Skeletal muscle satellite cell (primary cell): ENCODE measurements around the gene PLCB3.
"Not testable (repeated sequence)": the region's sequence is repeated elsewhere in the genome, so short reads cannot be mapped to it uniquely, and the experiment has no call there.

ENCODE experiments used
- H3K27me3 ChIP-seq: 2 replicates; pipeline ENCODE4 v1.7.0; 2013; ENCODE audit warnings: low read length; ENCODE audit not compliant: control insufficient read depth, insufficient read depth
- H3K36me3 ChIP-seq: 2 replicates; pipeline ENCODE4 v1.7.0; 2013; ENCODE audit warnings: mild to moderate bottlenecking, control low read depth, low read length; ENCODE audit not compliant: insufficient read depth
- H3K4me1 ChIP-seq: 2 replicates; pipeline ENCODE4 v1.7.0; 2013; ENCODE audit warnings: low read length; ENCODE audit not compliant: control insufficient read depth, insufficient read depth
- H3K4me2 ChIP-seq: 2 replicates; pipeline ENCODE4 v1.7.0; 2013; ENCODE audit warnings: mild to moderate bottlenecking, low read length
- H3K4me3 ChIP-seq: 2 replicates; pipeline ENCODE4 v1.7.0; 2013; ENCODE audit warnings: low read length
- H3K9ac ChIP-seq: 2 replicates; pipeline ENCODE4 v1.7.0; 2013; ENCODE audit warnings: mild to moderate bottlenecking, low read depth, low read length, moderate library complexity
- H3K9me3 ChIP-seq: replicated peaks from 2 replicates; pipeline ENCODE4 v1.7.0; 2013; ENCODE audit warnings: mild to moderate bottlenecking, control low read depth, low read length

The PLCB3 gene

DNA sequence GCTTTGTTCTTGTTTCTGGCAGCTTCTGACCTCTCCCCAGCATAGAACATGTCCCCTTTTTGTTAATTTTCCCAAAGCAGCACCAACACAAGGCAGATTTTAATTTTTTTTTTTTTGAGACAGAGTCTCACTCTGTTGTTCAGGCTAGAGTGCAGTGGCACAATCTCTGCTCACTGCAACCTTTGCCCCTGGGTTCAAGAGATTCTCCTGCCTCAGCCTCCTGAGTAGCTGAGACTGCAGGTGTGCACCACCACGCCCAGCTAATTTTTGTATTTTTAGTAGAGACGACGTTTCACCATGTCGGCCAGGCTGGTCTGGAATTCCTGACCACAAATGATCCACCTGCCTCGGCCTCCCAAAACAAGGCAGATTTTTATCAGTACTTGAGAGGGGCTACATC, 56.5 kb downstream of the PLCB3 start:
- not testable (repeated sequence) for H3K9me3 ChIP-seq, H3K27me3 ChIP-seq, H3K4me3 ChIP-seq, H3K36me3 ChIP-seq, H3K9ac ChIP-seq, H3K4me2 ChIP-seq
- peaks cover 13% of the 10 kb centered on the region for H3K4me1 ChIP-seq

DNA sequence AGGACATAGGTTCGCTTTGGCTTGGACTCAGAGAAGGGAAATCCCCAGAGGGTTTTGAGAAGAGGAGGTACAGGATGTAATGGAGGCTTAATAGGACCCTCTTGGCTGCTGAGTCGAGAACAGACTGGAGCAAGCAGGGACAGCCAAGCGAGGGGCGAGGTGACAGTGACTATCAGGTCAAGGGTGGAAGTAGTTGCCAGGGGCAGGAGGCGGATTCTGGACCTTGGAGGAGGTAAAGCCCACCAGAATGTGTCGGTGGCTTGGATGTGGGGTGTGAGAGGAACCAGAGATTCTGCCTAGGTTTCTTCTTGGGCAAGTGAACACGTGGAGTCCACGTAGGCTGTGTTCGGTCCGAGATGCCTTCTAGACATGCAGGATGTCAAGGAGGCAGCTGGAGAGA, 61.6 kb downstream of the PLCB3 start:
- no peaks in the 10 kb centered on the region for H3K27me3 ChIP-seq
- peaks cover 16% of the 10 kb centered on the region for H3K4me1 ChIP-seq
- no peaks in the 10 kb centered on the region for H3K9me3 ChIP-seq
- no peak overlapping the region for H3K4me2 ChIP-seq
- H3K4me3 ChIP-seq = no peak overlapping the region
- H3K36me3 ChIP-seq = peaks cover 17% of the 10 kb centered on the region
- peak overlapping the region; percentile 67 for H3K9ac ChIP-seq

DNA sequence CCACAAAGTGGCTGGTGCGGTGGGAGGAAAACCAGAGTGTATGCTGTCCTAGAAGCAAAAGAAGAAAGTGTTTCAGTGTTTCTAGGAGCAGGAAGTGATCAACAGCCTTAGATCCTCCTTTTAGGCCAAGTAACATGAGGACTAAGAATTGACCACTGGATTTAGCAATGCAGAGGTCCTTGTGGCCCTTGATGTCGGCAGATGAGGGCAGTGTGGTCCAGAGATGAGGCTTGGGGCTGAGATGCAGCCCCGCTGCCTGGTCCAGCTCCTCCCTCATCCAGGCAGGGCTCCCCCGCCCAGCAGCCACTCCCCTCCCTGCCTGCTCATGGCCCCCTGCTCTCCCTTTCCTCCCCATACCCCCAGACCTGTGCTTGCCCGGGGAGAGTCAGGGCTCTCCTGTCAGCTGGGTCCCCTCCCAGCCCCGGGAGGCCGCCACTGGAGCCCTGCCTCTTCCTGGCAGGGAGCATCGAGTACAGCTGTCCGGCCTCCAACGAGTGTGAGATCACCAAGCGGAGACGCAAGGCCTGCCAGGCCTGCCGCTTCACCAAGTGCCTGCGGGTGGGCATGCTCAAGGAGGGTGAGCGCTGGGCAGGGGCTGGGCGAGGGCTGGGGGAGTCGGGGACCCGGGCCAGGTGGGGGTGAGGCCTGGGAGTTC, 62.3 kb downstream of the PLCB3 start:
- Histone ChIP-seq H3K4me2 (peak overlapping the region; percentile 73), H3K4me3 (peak overlapping the region; percentile 59), H3K36me3 (peaks cover 17% of the 10 kb centered on the region), H3K4me1 (peaks cover 16% of the 10 kb centered on the region), H3K9ac (peak overlapping the region; percentile 67), H3K9me3 (no peaks in the 10 kb centered on the region), H3K27me3 (no peaks in the 10 kb centered on the region)

DNA sequence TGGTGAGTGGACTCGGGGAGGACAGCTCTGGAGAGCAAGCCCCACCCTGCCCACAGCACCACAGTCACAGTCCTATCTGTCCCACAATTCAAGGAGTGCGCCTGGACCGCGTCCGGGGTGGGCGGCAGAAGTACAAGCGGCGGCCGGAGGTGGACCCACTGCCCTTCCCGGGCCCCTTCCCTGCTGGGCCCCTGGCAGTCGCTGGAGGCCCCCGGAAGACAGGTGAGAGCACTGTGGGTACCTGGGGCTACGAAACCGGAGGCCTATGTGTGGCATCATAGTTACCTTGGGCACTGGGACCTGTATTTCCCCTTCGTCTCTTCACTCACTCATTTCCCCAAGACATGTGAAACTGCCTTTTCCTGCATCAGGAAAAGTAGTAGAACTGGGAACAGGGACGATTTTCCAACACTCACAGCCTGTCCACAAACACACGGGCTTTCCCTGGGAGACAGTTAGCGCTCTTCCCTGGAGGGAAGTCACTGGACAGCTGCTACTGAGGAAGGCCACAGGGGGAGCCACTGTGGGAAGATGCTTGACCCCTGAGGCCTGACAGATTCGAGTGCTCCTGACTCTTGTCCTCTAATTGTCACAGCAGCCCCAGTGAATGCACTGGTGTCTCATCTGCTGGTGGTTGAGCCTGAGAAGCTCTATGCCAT, 62.9 kb downstream of the PLCB3 start:
- peaks cover 21% of the 10 kb centered on the region for H3K4me1 ChIP-seq
- peak overlapping the region; percentile 67 for H3K9ac ChIP-seq
- H3K4me2 ChIP-seq = peak overlapping the region; percentile 73
- H3K36me3 ChIP-seq = peaks cover 17% of the 10 kb centered on the region
- no peaks in the 10 kb centered on the region for H3K9me3 ChIP-seq
- H3K4me3 ChIP-seq = peak overlapping the region; percentile 59
- no peaks in the 10 kb centered on the region for H3K27me3 ChIP-seq

DNA sequence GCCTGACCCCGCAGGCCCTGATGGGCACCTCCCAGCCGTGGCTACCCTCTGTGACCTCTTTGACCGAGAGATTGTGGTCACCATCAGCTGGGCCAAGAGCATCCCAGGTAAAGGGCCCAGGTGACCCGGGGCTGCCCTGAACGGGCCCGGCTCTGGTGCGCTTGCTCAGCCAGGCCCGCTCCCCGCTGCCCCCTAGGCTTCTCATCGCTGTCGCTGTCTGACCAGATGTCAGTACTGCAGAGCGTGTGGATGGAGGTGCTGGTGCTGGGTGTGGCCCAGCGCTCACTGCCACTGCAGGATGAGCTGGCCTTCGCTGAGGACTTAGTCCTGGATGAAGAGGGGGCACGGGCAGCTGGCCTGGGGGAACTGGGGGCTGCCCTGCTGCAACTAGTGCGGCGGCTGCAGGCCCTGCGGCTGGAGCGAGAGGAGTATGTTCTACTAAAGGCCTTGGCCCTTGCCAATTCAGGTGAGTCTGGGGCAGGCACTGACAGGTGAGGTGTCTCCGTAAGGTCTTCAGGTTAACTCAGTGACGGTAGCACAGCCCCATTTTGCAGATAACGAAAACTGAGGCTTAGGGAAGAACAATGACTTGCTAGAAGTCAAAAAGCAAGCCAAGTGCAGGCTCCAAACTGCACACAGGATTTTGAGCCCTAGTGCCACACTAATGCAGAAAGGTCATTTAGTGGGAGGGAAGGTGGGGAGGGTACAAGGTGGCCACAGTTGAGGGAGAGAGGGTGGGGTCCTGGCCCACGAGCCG, 63.7 kb downstream of the PLCB3 start:
- Histone ChIP-seq H3K36me3 (peaks cover 17% of the 10 kb centered on the region), H3K4me2 (no peak overlapping the region), H3K9ac (no peak overlapping the region), H3K4me1 (peaks cover 27% of the 10 kb centered on the region), H3K9me3 (no peaks in the 10 kb centered on the region), H3K27me3 (no peaks in the 10 kb centered on the region), H3K4me3 (no peak overlapping the region)

DNA sequence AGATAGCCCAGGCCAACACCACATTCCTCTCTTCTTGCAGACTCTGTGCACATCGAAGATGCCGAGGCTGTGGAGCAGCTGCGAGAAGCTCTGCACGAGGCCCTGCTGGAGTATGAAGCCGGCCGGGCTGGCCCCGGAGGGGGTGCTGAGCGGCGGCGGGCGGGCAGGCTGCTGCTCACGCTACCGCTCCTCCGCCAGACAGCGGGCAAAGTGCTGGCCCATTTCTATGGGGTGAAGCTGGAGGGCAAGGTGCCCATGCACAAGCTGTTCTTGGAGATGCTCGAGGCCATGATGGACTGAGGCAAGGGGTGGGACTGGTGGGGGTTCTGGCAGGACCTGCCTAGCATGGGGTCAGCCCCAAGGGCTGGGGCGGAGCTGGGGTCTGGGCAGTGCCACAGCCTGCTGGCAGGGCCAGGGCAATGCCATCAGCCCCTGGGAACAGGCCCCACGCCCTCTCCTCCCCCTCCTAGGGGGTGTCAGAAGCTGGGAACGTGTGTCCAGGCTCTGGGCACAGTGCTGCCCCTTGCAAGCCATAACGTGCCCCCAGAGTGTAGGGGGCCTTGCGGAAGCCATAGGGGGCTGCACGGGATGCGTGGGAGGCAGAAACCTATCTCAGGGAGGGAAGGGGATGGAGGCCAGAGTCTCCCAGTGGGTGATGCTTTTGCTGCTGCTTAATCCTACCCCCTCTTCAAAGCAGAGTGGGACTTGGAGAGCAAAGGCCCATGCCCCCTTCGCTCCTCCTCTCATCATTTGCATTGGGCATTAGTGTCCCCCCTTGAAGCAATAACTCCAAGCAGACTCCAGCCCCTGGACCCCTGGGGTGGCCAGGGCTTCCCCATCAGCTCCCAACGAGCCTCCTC, 64.6 kb downstream of the PLCB3 start:
- peaks cover 24% of the 10 kb centered on the region for H3K36me3 ChIP-seq
- peaks cover 27% of the 10 kb centered on the region for H3K4me1 ChIP-seq
- H3K9ac ChIP-seq = peak overlapping the region; percentile 97

DNA sequence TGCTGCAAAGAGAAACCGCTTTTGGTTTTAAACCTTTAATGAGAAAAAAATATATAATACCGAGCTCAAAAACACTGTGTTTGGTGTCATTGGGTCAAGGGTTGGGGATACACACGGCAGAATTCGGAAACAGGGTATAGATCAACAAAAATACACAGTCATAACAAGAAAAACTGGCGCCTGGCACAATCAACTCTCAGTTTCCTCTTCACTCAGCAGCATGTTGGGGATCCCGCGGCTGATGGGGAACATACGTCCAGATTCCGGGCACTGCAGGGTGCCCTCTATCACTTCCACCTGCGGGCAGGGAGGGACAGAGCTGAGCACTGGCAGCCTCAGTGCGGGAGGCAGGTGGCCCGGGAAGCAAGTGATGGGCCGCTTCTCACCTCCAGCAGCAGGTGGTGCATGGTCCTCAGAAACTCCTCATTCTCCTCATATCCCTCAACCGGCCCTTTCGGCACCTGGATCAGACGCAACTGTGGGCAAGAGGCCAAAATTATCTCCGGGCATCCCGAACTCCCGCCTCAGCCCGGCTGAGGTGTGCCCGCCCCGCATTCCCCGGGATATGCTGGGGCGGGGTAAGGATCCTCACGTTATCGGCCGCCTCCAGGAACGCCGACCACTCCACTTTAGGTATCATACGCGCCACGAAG, 65.5 kb downstream of the PLCB3 start:
- H3K4me1 ChIP-seq = peaks cover 27% of the 10 kb centered on the region
- peak overlapping the region; percentile 82 for H3K4me3 ChIP-seq
- no peaks in the 10 kb centered on the region for H3K27me3 ChIP-seq
- H3K4me2 ChIP-seq = peak overlapping the region; percentile 100
- peak overlapping the region; percentile 97 for H3K9ac ChIP-seq
- no peaks in the 10 kb centered on the region for H3K9me3 ChIP-seq
- H3K36me3 ChIP-seq = peaks cover 32% of the 10 kb centered on the region

More for the DNA sequence above, 64.6 kb downstream of the PLCB3 start:
- H3K27me3 ChIP-seq, H3K9me3 ChIP-seq, H3K4me3 ChIP-seq: not testable (repeated sequence)
- peak overlapping the region; percentile 100 for H3K4me2 ChIP-seq

DNA sequence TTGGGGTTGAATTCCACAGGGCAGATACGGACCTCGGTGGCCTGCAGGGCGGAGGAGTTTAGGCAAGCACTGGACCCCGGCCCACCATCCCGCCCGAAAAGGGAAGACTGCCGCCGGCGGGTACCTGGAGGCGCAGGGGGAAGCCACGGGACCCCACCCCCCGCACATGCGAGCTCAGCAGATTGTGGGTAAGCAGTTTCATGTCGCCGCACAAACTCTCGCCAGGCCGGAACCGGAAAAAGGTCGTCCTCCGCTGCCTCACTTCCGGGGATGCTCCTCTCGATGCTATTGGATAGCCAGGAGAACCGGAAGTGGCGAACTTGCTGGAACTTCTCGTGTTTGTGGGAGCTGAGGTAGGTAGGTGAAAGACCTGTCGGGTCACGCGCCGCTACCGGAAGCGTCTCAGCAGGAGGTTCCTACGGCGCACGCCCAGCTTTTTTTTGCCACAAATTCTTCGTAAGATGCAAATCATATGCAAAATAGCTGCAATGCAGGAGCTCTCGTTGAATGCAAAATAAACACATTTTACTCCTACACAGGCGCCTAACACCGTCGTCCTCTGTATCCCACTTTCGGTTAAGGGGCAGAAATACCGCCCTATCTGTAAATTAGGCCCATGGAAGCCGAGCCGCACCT, 66.1 kb downstream of the PLCB3 start, which contains the start of gene TRMT112:
TRMT112 (minus strand) TSS at position 235 of the 636 bp plus-strand sequence; CDS start at position 202, 33 bp downstream.
- Histone ChIP-seq H3K36me3 (peaks cover 35% of the 10 kb centered on the region), H3K9me3 (no peaks in the 10 kb centered on the region), H3K4me1 (peaks cover 27% of the 10 kb centered on the region), H3K4me2 (peak within 1 kb of the TSS; percentile 100), H3K9ac (peak within 1 kb of the TSS; percentile 97), H3K27me3 (no peaks in the 10 kb centered on the region), H3K4me3 (peak within 1 kb of the TSS; percentile 82)

DNA sequence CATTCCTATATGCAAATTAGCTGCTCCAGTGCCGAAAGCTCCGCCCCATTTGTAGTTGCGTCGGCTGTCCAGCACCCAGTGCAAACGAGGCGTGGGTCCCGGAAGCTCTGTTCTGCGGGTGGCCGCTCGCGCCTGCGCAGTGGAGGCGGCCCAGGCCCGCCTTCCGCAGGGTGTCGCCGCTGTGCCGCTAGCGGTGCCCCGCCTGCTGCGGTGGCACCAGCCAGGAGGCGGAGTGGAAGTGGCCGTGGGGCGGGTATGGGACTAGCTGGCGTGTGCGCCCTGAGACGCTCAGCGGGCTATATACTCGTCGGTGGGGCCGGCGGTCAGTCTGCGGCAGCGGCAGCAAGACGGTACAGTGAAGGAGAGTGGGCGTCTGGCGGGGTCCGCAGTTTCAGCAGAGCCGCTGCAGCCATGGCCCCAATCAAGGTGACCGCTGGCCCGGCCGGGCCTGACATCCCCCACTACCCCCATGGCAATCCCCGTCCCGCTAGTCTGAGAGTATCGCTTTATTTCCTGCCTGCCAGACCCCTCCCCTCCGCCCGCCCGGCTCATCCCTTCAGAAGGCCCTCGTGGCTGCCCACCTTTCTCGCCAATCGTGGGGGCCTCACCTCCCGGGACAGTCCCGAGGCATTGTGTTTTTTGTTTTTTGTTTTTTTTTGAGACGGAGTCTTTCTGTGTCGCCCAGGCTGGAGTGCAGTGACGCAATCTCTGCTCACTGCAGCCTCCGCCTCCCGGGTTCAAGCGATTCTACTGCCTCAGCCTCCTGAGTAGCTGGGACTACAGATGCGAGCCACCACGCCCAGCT, 66.8 kb downstream of the PLCB3 start, which contains the start of gene PRDX5:
PRDX5 (plus strand) TSS at position 161 of the 805 bp plus-strand sequence; CDS start at position 256, 95 bp downstream.
- Histone ChIP-seq H3K4me1 (peaks cover 23% of the 10 kb centered on the region), H3K9ac (peak within 1 kb of the TSS; percentile 97), H3K36me3 (peaks cover 40% of the 10 kb centered on the region), H3K4me2 (peak within 1 kb of the TSS; percentile 100), H3K9me3 (no peaks in the 10 kb centered on the region), H3K27me3 (no peaks in the 10 kb centered on the region), H3K4me3 (peak within 1 kb of the TSS; percentile 82)
